B cell (primary cell): Measurements from ENCODE around the gene PTBP3. TPM values are rescaled to one million over a fixed set of nuclear protein-coding genes. Genes with fewer than 3 reads are reported as not detected.

ENCODE experiments used
- ATAC-seq: fragments of 200-7000 bp; cut with Tn5 transposase; one replicate; pipeline ENCODE4 v1.10.0; 2021; ENCODE audit warnings: low read depth, mild to moderate bottlenecking, moderate number of reproducible peaks, moderate library complexity
- CTCF ChIA-PET: fragments of 350-600 bp; sonication (Branson Sonifier 250); formaldehyde crosslinking; loops from one replicate; lab custom pipeline; 2021; ENCODE audit warnings: antibody characterized with exemption, inconsistent platforms; lab: Charles Lee
- POLR2A ChIA-PET: fragments of 350-600 bp; sonication (Branson Sonifier 250); formaldehyde crosslinking; loops from one replicate; lab custom pipeline; 2021; ENCODE audit warnings: antibody characterized with exemption; lab: Charles Lee
- DNase-seq: peaks from one replicate; pipeline ENCODE4 v3.0.0; 2013
- H2AFZ ChIP-seq: 2 replicates; pipeline ENCODE4 v1.6.1; 2012; ENCODE audit warnings: mild to moderate bottlenecking, low read depth, low read length; ENCODE audit not compliant: insufficient read depth, poor library complexity, severe bottlenecking
- H3K27ac ChIP-seq, 2 donors: 1 replicate in 1 of 2; 2 replicates in 1 of 2; pipeline ENCODE4 v1.5.1; 2012 to 2013; ENCODE audit warnings: low read length in 2 of 2, mild to moderate bottlenecking in 2 of 2, moderate library complexity in 1 of 2
- H3K27me3 ChIP-seq, 4 experiments: fragments of 200-600 bp in 1 of 4; sonication (generic) in 1 of 4; replicated peaks in 1 of 4; 1 replicate in 2 of 4; 2 replicates in 2 of 4; pipeline versions ENCODE4 v1.6.1 to v1.7.0; 2013 to 2016; ENCODE audit warnings: low read length in 3 of 4, mild to moderate bottlenecking in 2 of 4, mixed read lengths in 1 of 4, moderate library complexity in 1 of 4; ENCODE audit not compliant: insufficient read depth in 4 of 4, control insufficient read depth in 3 of 4; ENCODE audit errors: control extremely low read depth in 1 of 4
- H3K36me3 ChIP-seq, 2 experiments: replicated peaks in 1 of 2; 1 replicate in 1 of 2; 2 replicates in 1 of 2; pipeline versions ENCODE4 v1.6.1 to v1.7.1; 2013; ENCODE audit warnings: low read length in 1 of 2; ENCODE audit not compliant: insufficient read depth in 2 of 2, control insufficient read depth in 1 of 2; ENCODE audit errors: control extremely low read depth in 1 of 2, extremely low read depth in 1 of 2
- H3K4me1 ChIP-seq, 2 donors: fragments of 200-600 bp in 1 of 2; sonication (generic) in 1 of 2; 1 replicate in 1 of 2; 2 replicates in 1 of 2; pipeline versions ENCODE4 v1.5.1 to v1.6.1; 2013 to 2017; ENCODE audit warnings: low read length in 2 of 2; ENCODE audit not compliant: control insufficient read depth in 2 of 2, insufficient read depth in 2 of 2
- H3K4me2 ChIP-seq: replicated peaks from 2 replicates; pipeline ENCODE3; 2012; ENCODE audit warnings: mild to moderate bottlenecking, low read depth, low read length; ENCODE audit not compliant: poor library complexity, severe bottlenecking
- H3K4me3 ChIP-seq, 5 experiments: fragments of 200-600 bp in 1 of 5; sonication (generic) in 1 of 5; 1 replicate in 3 of 5; 2 replicates in 2 of 5; pipeline versions ENCODE4 v1.5.1 to v1.7.0; 2011 to 2016; ENCODE audit warnings: low read length in 4 of 5, mild to moderate bottlenecking in 4 of 5, low read depth in 2 of 5, control low read depth in 1 of 5, moderate library complexity in 1 of 5; ENCODE audit not compliant: insufficient read depth in 1 of 5; ENCODE audit errors: control extremely low read depth in 1 of 5, extremely low read depth in 1 of 5
- H3K79me2 ChIP-seq: fragments of 200-600 bp; sonication (generic); one replicate; pipeline ENCODE4 v1.6.0; 2016; ENCODE audit warnings: low read length; ENCODE audit not compliant: control insufficient read depth, insufficient read depth
- H3K9ac ChIP-seq: fragments of 200-600 bp; sonication (generic); 2 replicates; pipeline ENCODE4 v1.6.1; 2017; ENCODE audit warnings: mild to moderate bottlenecking, low read length, moderate library complexity
- H3K9me3 ChIP-seq, 3 donors: one replicate each; pipeline versions ENCODE4 v1.6.1 to v1.7.1; 2013; ENCODE audit warnings: low read length in 2 of 3; ENCODE audit not compliant: control insufficient read depth in 2 of 3, insufficient read depth in 1 of 3; ENCODE audit errors: control extremely low read depth in 1 of 3
- H4K20me1 ChIP-seq: 2 replicates; pipeline ENCODE4 v1.6.0; 2012; ENCODE audit warnings: mild to moderate bottlenecking, low read length; ENCODE audit not compliant: insufficient read depth, control insufficient read depth, poor library complexity, severe bottlenecking
- H3K27ac Mint-ChIP-seq: one replicate; pipeline ENCODE4 v1.8.0; 2021; ENCODE audit warnings: mixed read lengths
- H3K27me3 Mint-ChIP-seq: one replicate; pipeline ENCODE4 v1.8.0; 2021; ENCODE audit warnings: mixed read lengths
- H3K4me1 Mint-ChIP-seq: one replicate; pipeline ENCODE4 v1.8.0; 2021; ENCODE audit warnings: mixed read lengths
- H3K4me3 Mint-ChIP-seq: one replicate; pipeline ENCODE4 v1.8.0; 2021; ENCODE audit warnings: mixed read lengths
- H3K9me3 Mint-ChIP-seq: one replicate; pipeline ENCODE4 v1.8.0; 2022; ENCODE audit warnings: mixed read lengths; ENCODE audit not compliant: insufficient read depth
- CTCF ChIP-seq: fragments of 200-600 bp; IDR thresholded peaks from one replicate; pipeline ENCODE4 v1.8.0; 2022; ENCODE audit warnings: antibody characterized with exemption, mild to moderate bottlenecking
- EZH2 ChIP-seq: IDR thresholded peaks from 2 replicates; pipeline ENCODE4 v1.6.1; 2012; ENCODE audit warnings: borderline replicate concordance, low read depth, mild to moderate bottlenecking, moderate library complexity, low read length; ENCODE audit not compliant: insufficient read depth, poor library complexity, severe bottlenecking
- WGBS: methylation state at CpG from one replicate; pipeline ENCODE4 v1.1.5; 2013; ENCODE audit warnings: missing lambda C conversion rate; ENCODE audit not compliant: insufficient coverage; 5-methylcytosine and 5-hydroxymethylcytosine counted together
- intact Hi-C: fragments of 100-400 bp; cut with micrococcal nuclease; formaldehyde crosslinking; loops from one replicate; pipeline ENCODE4 v1.10.0; 2022
- polyA plus RNA-seq: library from polyadenylated mRNA; depleted of rRNA; stranded (reverse); fragments of >200 nt; gene quantifications from 2 replicates; pipeline ENCODE4 v1.2.3, GENCODE V29; 2012
- total RNA-seq, 2 donors: library from RNA; stranded (reverse); fragments of 120-200 nt in 1 of 2; gene quantifications; 1 replicate in 1 of 2; 2 replicates in 1 of 2; pipeline versions ENCODE4 v1.2.3 to v1.2.4, GENCODE V29; 2013 to 2022

Gene PTBP3
- total and polyA plus RNA-seq, 2 donors (not counting 1 experiment from before 2014, with no cell fraction given), result 22.8 to 133 TPM

- Mint-ChIP-seq H3K4me3 (no peak overlapping the region), H3K27ac (no peak overlapping the region), H3K9me3 (no peaks in the 10 kb centered on the region), H3K4me1 (peaks cover 44% of the 10 kb centered on the region), H3K27me3 (no peaks in the 10 kb centered on the region)
- Histone ChIP-seq H3K4me2 (no peak overlapping the region), H3K4me3 (no peak overlapping the region), H3K27ac (no peak overlapping the region), H3K79me2 (peaks cover 89% of the 10 kb centered on the region), H3K27me3 (no peaks in the 10 kb centered on the region), H3K4me1 (peaks cover 0 to 10% of the 10 kb centered on the region in 2 donors), H4K20me1 (peaks cover 65% of the 10 kb centered on the region), H3K9ac (no peak overlapping the region), H3K9me3 (no peaks in the 10 kb centered on the region), H2AFZ (no peak overlapping the region), H3K36me3 (peaks cover 2 to 20% of the 10 kb centered on the region in 2 experiments)
- ChIA-PET CTCF (no interaction called here), POLR2A (no interaction called here)
- TF ChIP-seq EZH2 (no peak), CTCF (no peak)
- DNase-seq, result no peak
- 100% methylated on average over 1 of the region's 9 CpGs for WGBS
- intact Hi-C loops, result no loop called here
- ATAC-seq, result no peak
Measured at GRCh38 chr9:112296929-112297328, 36.5 kb downstream of the PTBP3 start.

- peaks cover 37% of the 10 kb centered on the region for H3K4me1 Mint-ChIP-seq
- CTCF ChIA-PET, result interaction anchor here (0.5 kb wide), 1 partner anchor 24 kb away, joined by 5 read pairs; no protein-coding TSS in a partner anchor
- ATAC-seq, result no peak
- H3K4me3 ChIP-seq, result no peak overlapping the region
- peaks cover 89% of the 10 kb centered on the region for H3K79me2 ChIP-seq
- peaks cover 0 to 10% of the 10 kb centered on the region in 2 donors for H3K4me1 ChIP-seq
- TF ChIP-seq CTCF, result no peak
- TF ChIP-seq EZH2, result no peak
- H3K36me3 ChIP-seq, result peaks cover 5 to 20% of the 10 kb centered on the region in 2 experiments
- no peaks in the 10 kb centered on the region for H3K27me3 ChIP-seq
- no peak overlapping the region for H3K27ac ChIP-seq
- no peaks in the 10 kb centered on the region for H3K9me3 ChIP-seq
- no peak overlapping the region for H3K4me2 ChIP-seq
- H3K27me3 Mint-ChIP-seq, result no peaks in the 10 kb centered on the region
- intact Hi-C loops, result no loop called here
- no CpG with 5 or more reads among the region's 2 CpGs for WGBS
- peaks cover 56% of the 10 kb centered on the region for H4K20me1 ChIP-seq
- DNase-seq, result no peak
- H3K27ac Mint-ChIP-seq, result no peak overlapping the region
- H3K9me3 Mint-ChIP-seq, result no peaks in the 10 kb centered on the region
- H3K9ac ChIP-seq, result no peak overlapping the region
- no peak overlapping the region for H3K4me3 Mint-ChIP-seq
- no peak overlapping the region for H2AFZ ChIP-seq
- POLR2A ChIA-PET, result no interaction called here
Measured at GRCh38 chr9:112295174-112295573, 38.2 kb downstream of the PTBP3 start.
